ENCODE data around the gene C10orf143.

GRCh38 chr10:130064783-130065182 lies 45.8 kb downstream of the C10orf143 start:
- TF ChIP-seq, protein P1, sequence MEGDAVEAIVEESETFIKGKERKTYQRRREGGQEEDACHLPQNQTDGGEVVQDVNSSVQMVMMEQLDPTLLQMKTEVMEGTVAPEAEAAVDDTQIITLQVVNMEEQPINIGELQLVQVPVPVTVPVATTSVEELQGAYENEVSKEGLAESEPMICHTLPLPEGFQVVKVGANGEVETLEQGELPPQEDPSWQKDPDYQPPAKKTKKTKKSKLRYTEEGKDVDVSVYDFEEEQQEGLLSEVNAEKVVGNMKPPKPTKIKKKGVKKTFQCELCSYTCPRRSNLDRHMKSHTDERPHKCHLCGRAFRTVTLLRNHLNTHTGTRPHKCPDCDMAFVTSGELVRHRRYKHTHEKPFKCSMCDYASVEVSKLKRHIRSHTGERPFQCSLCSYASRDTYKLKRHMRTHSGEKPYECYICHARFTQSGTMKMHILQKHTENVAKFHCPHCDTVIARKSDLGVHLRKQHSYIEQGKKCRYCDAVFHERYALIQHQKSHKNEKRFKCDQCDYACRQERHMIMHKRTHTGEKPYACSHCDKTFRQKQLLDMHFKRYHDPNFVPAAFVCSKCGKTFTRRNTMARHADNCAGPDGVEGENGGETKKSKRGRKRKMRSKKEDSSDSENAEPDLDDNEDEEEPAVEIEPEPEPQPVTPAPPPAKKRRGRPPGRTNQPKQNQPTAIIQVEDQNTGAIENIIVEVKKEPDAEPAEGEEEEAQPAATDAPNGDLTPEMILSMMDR (IDR thresholded peaks at IDR 0.05) = no peak
- TF ChIP-seq POLR2A (IDR thresholded peaks at IDR 0.05; ENCODE audit: low read depth) (no peak), POLR2AphosphoS5 (IDR thresholded peaks at IDR 0.05) (no peak), EP300 (IDR thresholded peaks at IDR 0.05) (no peak)
